Left renal cortex interstitium (tissue), 4 donors: ENCODE data around the gene TMEM167A. TPM values are rescaled to one million over a fixed set of nuclear protein-coding genes. Genes with fewer than 3 reads are reported as not detected.

Experiments used
- polyA plus RNA-seq, 4 donors: library from polyadenylated mRNA; unstranded; fragments of 120-200 nt; gene quantifications; one replicate each; pipeline ENCODE4 v1.2.1, GENCODE V29; 2013; ENCODE audit not compliant: insufficient read length in 4 of 4

Gene TMEM167A
- polyA plus RNA-seq, 4 donors, result 86.4 to 128 (median 105) TPM

Other genes with a start within 250 kb of the TMEM167A start
- gene XRCC4, start 153 bp upstream of the TMEM167A start, polyA plus RNA-seq, result 10 to 100 TPM; 11.2 to 15.2 (median 12.4) TPM